ENCODE results near the gene IL20RA. TPM values are rescaled to one million over a fixed set of nuclear protein-coding genes. Genes with fewer than 3 reads are reported as not detected.

The IL20RA gene
- total and polyA plus RNA-seq, 2 donors (not counting 3 experiments of a cell fraction or from before 2014, with no cell fraction given): not detected

DNA sequence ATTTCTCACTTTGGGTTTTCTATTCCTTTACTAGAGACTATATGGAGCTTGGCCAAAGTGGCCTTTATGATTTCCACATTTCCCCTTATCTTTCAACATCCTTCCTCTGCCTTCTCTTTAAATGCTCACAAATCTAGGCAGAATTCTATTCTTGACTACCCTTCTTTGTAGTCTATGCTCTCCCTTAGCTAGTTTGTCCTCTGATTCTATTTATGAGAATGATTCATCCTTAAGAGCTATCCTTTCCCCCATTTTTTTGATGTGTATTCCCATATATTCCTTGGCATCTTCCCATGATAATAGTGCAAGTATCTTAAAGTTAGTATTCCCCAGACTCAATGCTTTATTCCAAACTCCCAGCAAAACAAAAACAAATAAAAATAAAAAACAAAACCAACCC is 53.1 kb downstream of the IL20RA start:
- H3K9me1 ChIP-seq (replicated peaks; ENCODE audit: control insufficient read depth, extremely low read depth, insufficient read depth, low read length): no peaks in the 10 kb centered on the region
- no TSS peak for BruUV-seq (replicated peaks)
- H3K4me2 ChIP-seq (ENCODE audit: insufficient read depth, low read length): no peak overlapping the region
- ChIA-PET CTCF (no interaction called here), POLR2A (no interaction called here)
- no peak overlapping the region for H2AFZ ChIP-seq (ENCODE audit: low read depth, low read length)
- no peak for TF ChIP-seq POLR2AphosphoS5 (IDR thresholded peaks at IDR 0.05; ENCODE audit: insufficient read depth, low read depth, low read length)
- H3K9me3 ChIP-seq (replicated peaks; ENCODE audit: control insufficient read depth, insufficient read depth, low read length): no peaks in the 10 kb centered on the region
- H3K4me1 ChIP-seq (ENCODE audit: control insufficient read depth, extremely low read depth, insufficient read depth, low read length): peaks cover 3% of the 10 kb centered on the region
- intact Hi-C loops (cut with micrococcal nuclease) (no loop called here), dilution Hi-C loops (cut with MboI; ENCODE audit: extremely low pct_ligation_motif_present, low sequenced_read_pairs) (no loop called here)
- H3K36me3 ChIP-seq (ENCODE audit: control insufficient read depth in 2 of 2, extremely low read depth in 1 of 2, insufficient read depth in 2 of 2, low read length in 2 of 2): no peaks in the 10 kb centered on the region
- H3K27me3 ChIP-seq (ENCODE audit: control insufficient read depth in 2 of 2, insufficient read depth in 2 of 2, low read length in 2 of 2): peaks cover 25 to 44% of the 10 kb centered on the region in 2 experiments
- no peaks in the 10 kb centered on the region for H3K79me2 ChIP-seq (ENCODE audit: control insufficient read depth, insufficient read depth, low read length)
- no peaks in the 10 kb centered on the region for H4K20me1 ChIP-seq (replicated peaks; ENCODE audit: control insufficient read depth, extremely low read depth, insufficient read depth, low read length)
- DNase-seq (ENCODE audit: low read depth, low spot score) (no peak), FAIRE-seq (no peak)
- no peak overlapping the region for H3K27ac ChIP-seq (ENCODE audit: insufficient read depth, low read depth, low read length)
- no peak overlapping the region for H3K4me3 ChIP-seq (replicated peaks in 1 of 3; ENCODE audit: insufficient read depth in 1 of 3, low read depth in 1 of 3, low read length in 3 of 3)
- H3K9ac ChIP-seq (replicated peaks; ENCODE audit: extremely low read depth, insufficient read depth, low read length): no peak overlapping the region

- H3K27me3 ChIP-seq (ENCODE audit: control insufficient read depth in 2 of 2, insufficient read depth in 2 of 2, low read length in 2 of 2): peaks cover 25 to 44% of the 10 kb centered on the region in 2 experiments
- no peak overlapping the region for H3K4me3 ChIP-seq (replicated peaks in 1 of 3; ENCODE audit: insufficient read depth in 1 of 3, low read depth in 1 of 3, low read length in 3 of 3)
- dilution Hi-C loops (cut with MboI; ENCODE audit: extremely low pct_ligation_motif_present, low sequenced_read_pairs): no loop called here
- no peak overlapping the region for H2AFZ ChIP-seq (ENCODE audit: low read depth, low read length)
- no peak overlapping the region for H3K9ac ChIP-seq (replicated peaks; ENCODE audit: extremely low read depth, insufficient read depth, low read length)
- no peaks in the 10 kb centered on the region for H3K36me3 ChIP-seq (ENCODE audit: control insufficient read depth in 2 of 2, extremely low read depth in 1 of 2, insufficient read depth in 2 of 2, low read length in 2 of 2)
- H3K4me2 ChIP-seq (ENCODE audit: insufficient read depth, low read length): no peak overlapping the region
- intact Hi-C loops (cut with micrococcal nuclease): no loop called here
- no peaks in the 10 kb centered on the region for H3K9me1 ChIP-seq (replicated peaks; ENCODE audit: control insufficient read depth, extremely low read depth, insufficient read depth, low read length)
- DNase-seq (ENCODE audit: low read depth, low spot score): no peak
- H3K27ac ChIP-seq (ENCODE audit: insufficient read depth, low read depth, low read length): no peak overlapping the region
- POLR2A ChIA-PET: no interaction called here
- H3K9me3 ChIP-seq (replicated peaks; ENCODE audit: control insufficient read depth, insufficient read depth, low read length): no peaks in the 10 kb centered on the region
- H3K79me2 ChIP-seq (ENCODE audit: control insufficient read depth, insufficient read depth, low read length): no peaks in the 10 kb centered on the region
- no peaks in the 10 kb centered on the region for H4K20me1 ChIP-seq (replicated peaks; ENCODE audit: control insufficient read depth, extremely low read depth, insufficient read depth, low read length)
- BruUV-seq (replicated peaks): no TSS peak
- no peak for FAIRE-seq
- TF ChIP-seq MYC (IDR thresholded peaks at IDR 0.05; ENCODE audit: low read depth, low read length): no peak
- TF ChIP-seq FOS (IDR thresholded peaks at IDR 0.05; ENCODE audit: borderline replicate concordance, insufficient read depth, low read length): no peak
- TF ChIP-seq GATA2 (IDR thresholded peaks at IDR 0.05; ENCODE audit: insufficient read depth, insufficient read length, low read depth, low read length): no peak
- no peak for TF ChIP-seq EZH2 (IDR thresholded peaks at IDR 0.05; ENCODE audit: borderline replicate concordance, low read depth, low read length, severe bottlenecking)
- TF ChIP-seq JUN (IDR thresholded peaks at IDR 0.05; ENCODE audit: borderline replicate concordance, insufficient read depth, insufficient read length, low read depth): no peak
- no peak for TF ChIP-seq POLR2AphosphoS5 (IDR thresholded peaks at IDR 0.05; ENCODE audit: insufficient read depth, low read depth, low read length)
- TF ChIP-seq POLR2A (IDR thresholded peaks at IDR 0.05; ENCODE audit: low read depth, low read length): no peak
- no peak for TF ChIP-seq MAX (IDR thresholded peaks at IDR 0.05; ENCODE audit: insufficient read depth, insufficient read length)
- TF ChIP-seq CTCF (IDR thresholded peaks at IDR 0.05; ENCODE audit: extremely low read depth in 1 of 2, insufficient read depth in 1 of 2, low read depth in 1 of 2, low read length in 2 of 2): no peak
- CTCF ChIA-PET: interaction anchor here (0.8 kb wide), 1 partner anchor 323 kb away, joined by 5 read pairs; no protein-coding TSS in a partner anchor
- peaks cover 3% of the 10 kb centered on the region for H3K4me1 ChIP-seq (ENCODE audit: control insufficient read depth, extremely low read depth, insufficient read depth, low read length)
Measured at GRCh38 chr6:136990754-136991153, 54.0 kb downstream of the IL20RA start.

Measured in endothelial cell of umbilical vein (primary cell).